Adipocyte (in vitro differentiated cells): ENCODE measurements around the gene MVP.
"Not testable (repeated sequence)": the region's sequence is repeated elsewhere in the genome, so short reads cannot be mapped to it uniquely, and the experiment has no call there.

ENCODE experiments used
- DNase-seq: peaks from one replicate; pipeline ENCODE4 v3.0.0-alpha.2; 2015; ENCODE audit warnings: low read depth
- H3K27me3 ChIP-seq: replicated peaks from 2 replicates; pipeline ENCODE4 v1.7.0; 2013; ENCODE audit warnings: mild to moderate bottlenecking, low read length, moderate library complexity; ENCODE audit not compliant: control insufficient read depth, insufficient read depth
- H3K36me3 ChIP-seq: 2 replicates; pipeline ENCODE4 v1.7.0; 2013; ENCODE audit warnings: low read length, mild to moderate bottlenecking, moderate library complexity; ENCODE audit not compliant: control insufficient read depth, insufficient read depth, severe bottlenecking
- H3K4me1 ChIP-seq: 2 replicates; pipeline ENCODE4 v1.7.0; 2013; ENCODE audit warnings: mild to moderate bottlenecking, low read length, moderate library complexity; ENCODE audit not compliant: control insufficient read depth, insufficient read depth
- H3K4me3 ChIP-seq: 2 replicates; pipeline ENCODE4 v1.7.0; 2013; ENCODE audit warnings: mild to moderate bottlenecking, low read length, moderate library complexity
- H3K9ac ChIP-seq: 2 replicates; pipeline ENCODE4 v1.7.0; 2013; ENCODE audit warnings: mild to moderate bottlenecking, low read length, moderate library complexity
- H3K9me3 ChIP-seq: 2 replicates; pipeline ENCODE4 v1.7.0; 2013; ENCODE audit warnings: mild to moderate bottlenecking, low read length, moderate library complexity; ENCODE audit not compliant: control insufficient read depth

Gene MVP

DNA sequence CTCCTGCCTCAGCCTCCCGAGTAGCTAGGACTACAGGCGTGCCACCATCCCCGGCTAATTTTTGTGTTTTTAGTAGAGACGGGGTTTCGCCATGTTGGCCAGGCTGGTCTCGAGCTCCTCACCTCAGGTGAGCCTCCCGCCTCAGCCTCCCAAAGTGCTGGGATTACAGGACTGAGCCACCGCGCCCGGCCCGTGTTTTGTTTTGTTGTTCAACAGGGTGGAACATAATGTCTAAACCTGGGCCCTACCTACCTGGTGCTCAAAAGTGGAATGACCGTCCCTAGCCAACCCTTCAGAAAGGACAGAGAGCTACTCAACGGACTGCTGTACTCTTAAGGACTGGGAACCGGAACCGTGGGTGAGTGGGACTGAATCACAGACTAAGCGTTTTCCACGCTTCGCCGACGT, 30.5 kb upstream of the MVP start:
- peak overlapping the region; percentile 85 for H3K4me3 ChIP-seq
- H3K27me3 ChIP-seq, result no peaks in the 10 kb centered on the region
- peak overlapping the region; percentile 97 for H3K9ac ChIP-seq
- H3K9me3 ChIP-seq, result no peaks in the 10 kb centered on the region
- H3K36me3 ChIP-seq, result no peaks in the 10 kb centered on the region
- DNase-seq, result no peak
- peaks cover 21% of the 10 kb centered on the region for H3K4me1 ChIP-seq

GRCh38 chr16:29790183-29790948, 29.9 kb upstream of the MVP start, which contains the start of gene KIF22:
KIF22 (plus strand) TSS chr16:29790751; CDS start chr16:29790760, 9 bp downstream.
- H3K4me3 ChIP-seq, result peak within 1 kb of the TSS; percentile 85
- H3K36me3 ChIP-seq, result no peaks in the 10 kb centered on the region
- peak within 1 kb of the TSS; percentile 97 for H3K9ac ChIP-seq
- no peaks in the 10 kb centered on the region for H3K27me3 ChIP-seq
- DNase-seq, result peak; percentile 100
- peaks cover 18% of the 10 kb centered on the region for H3K4me1 ChIP-seq
- H3K9me3 ChIP-seq, result no peaks in the 10 kb centered on the region

GRCh38 chr16:29790949-29791844, 29.1 kb upstream of the MVP start:
- H3K9me3 ChIP-seq, result no peaks in the 10 kb centered on the region
- DNase-seq, result peak; percentile 37
- no peaks in the 10 kb centered on the region for H3K27me3 ChIP-seq
- H3K4me3 ChIP-seq, result peak overlapping the region; percentile 85
- H3K4me1 ChIP-seq, result peaks cover 14% of the 10 kb centered on the region
- H3K36me3 ChIP-seq, result no peaks in the 10 kb centered on the region
- peak overlapping the region; percentile 97 for H3K9ac ChIP-seq

- Histone ChIP-seq H3K36me3 (no peaks in the 10 kb centered on the region), H3K4me3 (peak overlapping the region; percentile 85), H3K9me3 (no peaks in the 10 kb centered on the region), H3K27me3 (no peaks in the 10 kb centered on the region), H3K4me1 (peaks cover 14% of the 10 kb centered on the region), H3K9ac (peak overlapping the region; percentile 97)
- DNase-seq, result no peak
Observed at GRCh38 chr16:29791845-29792807, 28.1 kb upstream of the MVP start.

DNA sequence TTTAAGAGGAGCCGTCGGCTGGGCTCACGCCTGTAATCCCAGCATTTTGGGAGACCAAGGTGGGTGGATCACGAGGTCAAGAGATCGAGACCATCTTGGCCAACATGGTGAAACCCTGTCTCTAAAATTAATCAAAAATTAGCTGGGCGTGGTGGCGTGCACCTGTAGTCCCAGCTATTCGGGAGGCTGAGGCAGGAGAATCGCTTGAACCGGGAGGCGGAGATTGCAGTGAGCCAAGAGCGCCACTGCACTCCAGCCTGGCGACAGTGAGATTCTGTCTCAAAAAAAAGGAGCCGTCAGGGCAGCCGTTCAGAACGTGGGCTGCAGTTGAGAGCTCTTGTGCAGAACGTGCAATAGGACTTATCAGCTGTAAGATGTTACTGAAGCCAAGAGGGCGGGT, 27.1 kb upstream of the MVP start:
- H3K36me3 ChIP-seq, H3K9me3 ChIP-seq, H3K9ac ChIP-seq, H3K4me3 ChIP-seq, DNase-seq, H3K27me3 ChIP-seq: not testable (repeated sequence)
- H3K4me1 ChIP-seq, result peaks cover 14% of the 10 kb centered on the region

GRCh38 chr16:29794231-29794710, 26.0 kb upstream of the MVP start:
- no peaks in the 10 kb centered on the region for H3K27me3 ChIP-seq
- peaks cover 18% of the 10 kb centered on the region for H3K36me3 ChIP-seq
- no peak for DNase-seq
- H3K9ac ChIP-seq, result no peak overlapping the region
- H3K4me3 ChIP-seq, result no peak overlapping the region
- peaks cover 14% of the 10 kb centered on the region for H3K4me1 ChIP-seq
- no peaks in the 10 kb centered on the region for H3K9me3 ChIP-seq

- Histone ChIP-seq H3K9ac (no peak overlapping the region), H3K4me3 (no peak overlapping the region), H3K36me3 (peaks cover 26% of the 10 kb centered on the region), H3K27me3 (no peaks in the 10 kb centered on the region), H3K4me1 (peaks cover 9% of the 10 kb centered on the region), H3K9me3 (no peaks in the 10 kb centered on the region)
- no peak for DNase-seq
Observed at GRCh38 chr16:29802416-29802935, 17.8 kb upstream of the MVP start.

DNA sequence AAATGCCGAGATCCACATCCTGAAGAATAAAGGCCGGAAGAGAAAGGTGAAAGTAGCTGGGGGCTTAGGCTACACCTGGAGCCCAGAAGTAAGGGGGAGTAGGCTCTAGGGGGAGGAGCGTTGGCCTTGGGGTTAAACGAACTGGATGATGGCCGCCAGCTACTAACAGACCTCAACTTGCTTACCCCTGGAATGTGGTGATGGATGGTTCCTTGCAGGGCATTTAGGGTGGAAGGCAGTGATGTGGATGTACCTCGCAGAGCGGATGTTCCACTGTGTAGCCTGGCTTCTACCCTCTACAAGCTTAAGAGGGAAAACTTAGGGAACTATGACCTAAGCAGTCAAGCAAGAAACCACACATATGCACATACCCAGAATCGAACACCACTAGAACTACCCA, 16.2 kb upstream of the MVP start:
- H3K9ac ChIP-seq, result peak overlapping the region; percentile 98
- no peak for DNase-seq
- H3K4me3 ChIP-seq, result peak overlapping the region; percentile 91
- no peaks in the 10 kb centered on the region for H3K9me3 ChIP-seq
- H3K27me3 ChIP-seq, result no peaks in the 10 kb centered on the region
- H3K36me3 ChIP-seq, result peaks cover 16% of the 10 kb centered on the region
- peaks cover 18% of the 10 kb centered on the region for H3K4me1 ChIP-seq

DNA sequence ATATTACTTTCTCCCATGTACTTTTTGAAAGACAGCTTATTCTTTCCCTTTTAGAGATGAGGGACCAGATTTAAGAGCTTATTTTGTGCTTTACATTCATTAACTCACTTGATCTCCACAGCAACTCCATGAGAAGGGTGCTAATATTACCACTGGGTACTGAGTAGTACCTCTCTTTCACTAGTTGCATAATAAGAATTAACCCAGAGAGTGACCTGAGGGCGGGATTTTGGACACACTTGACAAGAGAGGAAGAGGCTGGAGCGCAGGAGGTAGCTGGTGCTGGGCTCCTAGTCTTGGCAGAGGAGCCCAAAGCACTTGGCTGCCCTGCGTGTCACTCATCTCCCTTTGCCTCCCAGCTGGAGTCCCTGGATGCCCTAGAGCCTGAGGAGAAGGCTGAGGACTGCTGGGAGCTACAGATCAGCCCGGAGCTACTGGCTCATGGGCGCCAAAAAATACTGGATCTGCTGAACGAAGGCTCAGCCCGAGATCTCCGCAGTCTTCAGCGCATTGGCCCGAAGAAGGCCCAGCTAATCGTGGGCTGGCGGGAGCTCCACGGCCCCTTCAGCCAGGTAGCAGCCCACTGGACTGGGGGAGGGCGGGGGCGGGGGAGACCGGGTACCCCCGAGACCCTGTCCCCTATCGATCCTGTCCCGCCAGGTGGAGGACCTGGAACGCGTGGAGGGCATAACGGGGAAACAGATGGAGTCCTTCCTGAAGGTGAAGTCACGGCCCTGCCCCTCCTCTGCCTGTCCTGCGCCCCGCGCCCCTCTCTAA, 15.6 kb upstream of the MVP start:
- peaks cover 13% of the 10 kb centered on the region for H3K36me3 ChIP-seq

More for the DNA sequence above, 15.6 kb upstream of the MVP start:
- peak overlapping the region; percentile 98 for H3K9ac ChIP-seq
- H3K27me3 ChIP-seq, result no peaks in the 10 kb centered on the region
- DNase-seq, result peak; percentile 48
- H3K4me1 ChIP-seq, result peaks cover 19% of the 10 kb centered on the region
- H3K9me3 ChIP-seq, result no peaks in the 10 kb centered on the region
- peak overlapping the region; percentile 91 for H3K4me3 ChIP-seq
